GM12801 (cell line): ENCODE measurements around the gene VAV2.

Source experiments
- TF ChIP-seq, protein P1 (sequence below): IDR thresholded peaks from one replicate; pipeline ENCODE4 v1.5.1; 2011; ENCODE audit warnings: control low read depth; ENCODE audit not compliant: insufficient read length; ENCODE audit errors: extremely low read depth

Gene VAV2

DNA sequence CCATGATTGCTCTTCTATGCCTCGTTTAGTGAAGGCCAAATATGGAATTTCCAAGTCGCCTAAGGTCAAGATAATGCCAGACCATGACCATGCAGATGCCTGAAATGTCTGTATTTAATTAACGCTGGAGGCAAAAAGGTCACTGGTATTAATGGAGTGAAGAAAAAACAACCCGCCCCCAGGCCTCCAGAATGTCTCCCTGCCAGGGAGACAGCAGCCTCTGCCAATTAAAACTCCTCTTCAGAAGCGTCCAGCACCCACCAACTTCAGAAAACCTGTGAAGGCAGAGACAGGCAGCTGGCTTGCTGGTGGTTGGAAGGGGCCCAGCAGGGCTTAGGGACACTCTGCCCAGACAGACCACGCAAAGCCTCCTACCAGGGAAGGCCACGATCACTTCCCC, 94.4 kb downstream of the VAV2 start:
- TF ChIP-seq, protein P1, sequence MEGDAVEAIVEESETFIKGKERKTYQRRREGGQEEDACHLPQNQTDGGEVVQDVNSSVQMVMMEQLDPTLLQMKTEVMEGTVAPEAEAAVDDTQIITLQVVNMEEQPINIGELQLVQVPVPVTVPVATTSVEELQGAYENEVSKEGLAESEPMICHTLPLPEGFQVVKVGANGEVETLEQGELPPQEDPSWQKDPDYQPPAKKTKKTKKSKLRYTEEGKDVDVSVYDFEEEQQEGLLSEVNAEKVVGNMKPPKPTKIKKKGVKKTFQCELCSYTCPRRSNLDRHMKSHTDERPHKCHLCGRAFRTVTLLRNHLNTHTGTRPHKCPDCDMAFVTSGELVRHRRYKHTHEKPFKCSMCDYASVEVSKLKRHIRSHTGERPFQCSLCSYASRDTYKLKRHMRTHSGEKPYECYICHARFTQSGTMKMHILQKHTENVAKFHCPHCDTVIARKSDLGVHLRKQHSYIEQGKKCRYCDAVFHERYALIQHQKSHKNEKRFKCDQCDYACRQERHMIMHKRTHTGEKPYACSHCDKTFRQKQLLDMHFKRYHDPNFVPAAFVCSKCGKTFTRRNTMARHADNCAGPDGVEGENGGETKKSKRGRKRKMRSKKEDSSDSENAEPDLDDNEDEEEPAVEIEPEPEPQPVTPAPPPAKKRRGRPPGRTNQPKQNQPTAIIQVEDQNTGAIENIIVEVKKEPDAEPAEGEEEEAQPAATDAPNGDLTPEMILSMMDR, result no peak

DNA sequence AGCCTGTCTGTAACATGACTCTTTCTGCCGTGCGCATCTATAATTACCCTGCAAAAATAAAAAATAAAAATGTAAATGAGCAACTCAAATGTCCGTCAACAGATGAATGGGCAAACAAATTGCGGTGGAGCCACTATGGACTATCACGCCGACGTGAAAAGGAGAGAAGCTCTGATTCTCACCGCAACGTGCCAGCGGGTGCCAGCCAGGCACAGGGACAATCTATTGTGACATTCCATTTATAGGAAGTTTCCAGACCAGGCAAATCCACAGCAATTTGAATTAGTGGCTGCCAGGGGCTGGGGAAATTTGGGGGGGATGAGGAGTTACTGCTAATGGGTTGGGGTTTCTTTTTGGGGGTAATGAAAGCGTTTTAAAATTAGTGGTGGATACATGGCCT, 96.8 kb downstream of the VAV2 start:
- TF ChIP-seq, protein P1, result no peak

DNA sequence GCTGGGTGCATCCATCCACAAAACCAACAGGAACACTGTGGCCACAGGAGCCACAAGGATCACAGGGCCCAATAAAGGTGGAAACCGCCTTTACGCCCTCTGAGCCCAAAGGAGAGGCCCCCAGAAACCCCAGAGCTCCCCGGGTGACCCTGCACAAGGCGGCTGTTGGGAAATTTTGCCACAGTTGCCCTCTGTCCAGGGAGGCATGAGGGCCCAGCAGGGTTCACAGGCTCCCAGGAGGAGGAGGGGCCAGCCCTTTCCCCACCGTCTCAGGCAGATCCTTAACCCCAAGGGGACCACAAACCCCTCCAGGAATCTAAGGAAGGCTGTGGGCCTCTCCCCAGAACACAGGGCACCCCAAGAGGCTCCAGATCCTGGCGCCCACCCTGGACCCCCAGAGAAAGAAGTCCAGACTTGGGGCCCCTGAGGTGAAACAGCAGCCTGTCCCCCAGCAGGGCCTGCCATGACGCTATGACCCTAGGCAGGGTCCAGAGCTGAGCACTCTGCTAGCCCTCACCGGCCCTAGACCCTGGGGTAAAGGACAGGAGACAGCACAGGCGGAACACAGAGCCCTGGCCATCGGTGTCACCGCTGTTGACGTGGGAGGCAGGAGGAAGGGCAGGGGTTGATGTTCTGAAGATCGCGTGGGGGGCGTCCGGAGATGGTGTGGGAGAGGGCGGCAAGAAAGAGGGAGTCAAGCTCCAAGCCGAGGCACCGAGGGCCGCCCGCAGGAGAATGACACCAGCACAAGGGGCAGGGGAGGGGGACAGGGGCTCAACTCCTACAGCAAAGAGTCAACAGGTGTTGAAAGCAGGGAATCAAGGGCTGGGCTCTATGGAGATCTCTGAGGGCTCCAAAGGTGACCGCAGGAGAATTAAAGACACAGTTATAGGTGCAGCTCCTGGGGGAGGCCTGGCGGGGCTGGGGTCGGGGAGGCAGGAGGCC, 97.5 kb downstream of the VAV2 start:
- TF ChIP-seq, protein P1, result no peak

DNA sequence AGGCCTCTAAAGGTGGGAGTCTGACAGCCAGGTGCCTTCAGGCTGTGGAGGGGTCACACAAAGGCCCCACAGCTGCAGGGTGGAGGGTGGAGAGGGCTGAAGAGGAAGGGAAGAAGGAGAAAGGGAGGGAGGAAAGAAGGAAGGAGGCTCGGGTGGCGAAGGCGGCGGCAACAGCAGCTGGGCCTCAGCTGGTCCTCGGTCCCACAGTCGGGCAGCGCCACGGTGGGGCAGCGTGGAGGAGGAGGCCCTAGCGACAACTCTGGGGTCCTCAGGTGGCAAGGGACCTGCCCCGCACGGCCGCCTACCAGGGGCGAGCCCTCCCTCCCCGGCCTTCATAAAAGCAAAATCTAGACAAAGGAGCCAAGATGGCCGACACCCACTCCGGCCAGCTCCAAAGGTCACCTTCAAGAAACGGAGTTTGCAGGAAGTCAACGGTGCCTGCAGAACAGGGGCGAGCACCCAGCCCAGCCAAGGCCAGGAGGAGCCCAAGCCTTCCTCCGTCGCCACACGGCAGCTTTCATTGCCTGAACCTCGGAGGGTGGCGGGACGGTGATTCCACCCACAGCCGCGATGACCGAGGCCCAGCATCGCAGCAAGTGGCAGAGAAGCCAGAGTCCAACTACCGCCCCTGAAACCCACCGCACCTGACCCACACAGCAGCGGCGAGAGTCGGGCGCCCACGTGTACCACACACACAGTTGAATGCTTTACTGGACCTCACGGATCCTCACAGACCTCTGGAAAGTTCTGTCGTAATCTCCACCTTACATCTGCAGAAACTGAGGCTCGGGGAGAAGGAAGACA, 98.7 kb downstream of the VAV2 start:
- TF ChIP-seq, protein P1, result no peak

DNA sequence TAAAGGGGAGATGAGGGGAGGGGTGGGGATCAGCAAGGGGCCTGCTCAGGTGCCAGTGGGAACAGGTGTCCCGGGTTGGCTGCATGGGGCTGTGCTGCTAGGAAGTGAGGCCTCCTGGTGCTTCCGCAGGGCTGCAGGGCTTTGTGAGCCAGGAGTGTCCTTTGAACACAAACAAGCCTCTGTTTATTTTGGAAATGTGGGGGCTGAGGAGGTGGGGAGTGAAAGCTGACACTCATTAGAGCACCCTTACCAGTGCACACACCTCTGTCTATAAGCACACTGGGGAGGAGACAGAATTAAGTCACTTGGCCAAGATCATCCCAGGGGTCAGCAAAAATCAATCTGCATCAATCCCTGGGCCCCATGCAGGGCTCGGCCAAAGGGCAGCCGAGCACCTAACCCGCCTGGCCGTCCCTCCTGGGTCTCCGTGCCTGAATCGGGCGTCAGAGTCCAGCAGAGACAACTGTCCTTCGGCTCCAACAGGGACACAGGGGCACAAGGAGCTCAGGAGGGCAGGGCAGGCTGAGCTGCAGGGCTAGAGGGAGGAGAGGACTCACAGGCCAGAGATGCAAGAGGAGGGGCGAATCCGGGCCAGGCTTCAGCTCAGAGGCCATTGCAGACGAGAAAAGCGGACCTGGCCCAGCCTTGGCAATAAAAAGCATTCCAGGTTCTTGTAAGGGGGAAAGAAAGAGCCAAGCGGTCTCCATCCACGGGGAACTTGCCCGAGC, 99.8 kb downstream of the VAV2 start:
- TF ChIP-seq, protein P1, result no peak

DNA sequence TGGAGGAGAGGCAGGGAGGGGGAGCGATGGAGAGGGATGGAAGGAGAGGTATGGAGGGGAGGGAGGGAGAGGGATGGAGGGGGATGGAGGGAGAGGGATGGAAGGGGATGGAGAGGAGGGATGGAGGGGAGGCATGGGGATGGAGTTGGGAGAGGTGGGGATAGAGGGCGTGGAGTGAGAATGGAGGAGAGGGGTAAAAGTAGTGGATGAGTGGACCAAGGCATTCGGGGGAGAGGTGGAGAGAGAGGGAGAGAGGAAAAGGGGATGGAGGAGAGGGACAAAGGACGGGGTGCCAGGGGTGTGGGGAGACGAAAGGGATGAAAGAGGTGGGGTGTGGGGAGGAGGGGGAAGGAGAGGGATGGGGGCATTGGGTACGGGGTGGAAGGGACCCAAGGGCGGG, 100.4 kb downstream of the VAV2 start:
- TF ChIP-seq, protein P1, result no peak

DNA sequence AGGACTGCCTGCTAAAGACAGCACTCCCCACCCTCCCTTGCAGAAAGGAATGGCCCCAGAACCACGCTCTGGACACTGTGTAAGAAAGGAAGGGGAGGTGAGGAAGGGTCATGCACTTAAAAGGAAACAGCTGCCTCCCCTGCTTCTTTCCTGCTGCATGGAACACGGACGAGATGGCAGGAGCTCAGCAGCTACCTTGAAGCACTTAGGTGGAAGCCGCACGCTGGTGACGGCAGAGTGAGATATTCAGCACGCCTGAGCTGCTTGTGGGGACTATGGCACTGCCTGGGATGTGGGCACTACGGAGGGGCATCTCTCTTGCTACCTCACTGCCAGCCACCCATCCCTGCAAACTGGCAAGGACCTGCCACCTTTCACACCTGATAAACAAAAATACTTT, 101.5 kb downstream of the VAV2 start:
- TF ChIP-seq, protein P1, result no peak
